GM23338 (cell line): ENCODE results near the gene CCDC80. TPM values are rescaled to one million over a fixed set of nuclear protein-coding genes. Genes with fewer than 3 reads are reported as not detected.

Source experiments
- ATAC-seq: fragments of 200-7000 bp; cut with Tn5 transposase; 3 replicates; pipeline ENCODE4 v1.9.1; 2020
- DNase-seq: peaks from one replicate; pipeline ENCODE4 v3.0.0-alpha.2; 2015; ENCODE audit warnings: low spot score
- H2AFZ ChIP-seq: fragments of 200-600 bp; sonication (generic); 2 replicates; pipeline ENCODE4 v1.8.0; 2016; ENCODE audit warnings: antibody characterized with exemption, mild to moderate bottlenecking, moderate library complexity
- H3F3A ChIP-seq: fragments of 200-600 bp; sonication (generic); replicated peaks from 2 replicates; pipeline ENCODE4 v1.8.0; 2017; ENCODE audit warnings: antibody characterized with exemption, mixed run types, low read depth
- H3K27ac ChIP-seq: fragments of 200-600 bp; sonication (generic); 2 replicates; pipeline ENCODE4 v1.6.1; 2016; ENCODE audit warnings: low read depth
- H3K27me3 ChIP-seq: fragments of 200-600 bp; sonication (generic); 2 replicates; pipeline ENCODE4 v1.8.0; 2016; ENCODE audit warnings: mild to moderate bottlenecking, mixed run types, moderate library complexity; ENCODE audit not compliant: insufficient read depth
- H3K36me3 ChIP-seq: fragments of 200-600 bp; sonication (generic); 2 replicates; pipeline ENCODE4 v1.8.0; 2016; ENCODE audit warnings: mild to moderate bottlenecking; ENCODE audit not compliant: insufficient read depth
- H3K4me1 ChIP-seq: fragments of 200-600 bp; sonication (generic); 2 replicates; pipeline ENCODE4 v1.8.0; 2016; ENCODE audit warnings: mild to moderate bottlenecking, moderate library complexity; ENCODE audit not compliant: insufficient read depth
- H3K4me2 ChIP-seq: fragments of 200-600 bp; sonication (generic); 2 replicates; pipeline ENCODE4 v1.7.1; 2017; ENCODE audit warnings: mixed run types
- H3K4me3 ChIP-seq: fragments of 200-600 bp; sonication (generic); 2 replicates; pipeline ENCODE4 v1.6.1; 2016; ENCODE audit warnings: mixed run types
- H3K79me2 ChIP-seq: fragments of 200-600 bp; sonication (generic); replicated peaks from 2 replicates; pipeline ENCODE4 v1.8.0; 2017; ENCODE audit warnings: mild to moderate bottlenecking; ENCODE audit not compliant: insufficient read depth
- H3K9me2 ChIP-seq: fragments of 200-600 bp; sonication (generic); 2 replicates; pipeline ENCODE4 v1.8.0; 2017; ENCODE audit not compliant: insufficient read depth
- H4K20me1 ChIP-seq: fragments of 200-600 bp; sonication (generic); replicated peaks from 2 replicates; pipeline ENCODE4 v1.8.0; 2017; ENCODE audit warnings: mild to moderate bottlenecking; ENCODE audit not compliant: insufficient read depth
- H3K27ac Mint-ChIP-seq: 2 replicates; pipeline ENCODE4 v1.8.0; 2020; ENCODE audit warnings: inconsistent platforms, mild to moderate bottlenecking, moderate library complexity, mixed read lengths
- H3K27me3 Mint-ChIP-seq: 3 replicates; pipeline ENCODE4 v1.8.0; 2022; ENCODE audit warnings: low read depth, mild to moderate bottlenecking, moderate library complexity, mixed read lengths, inconsistent platforms; ENCODE audit not compliant: insufficient read depth, poor library complexity
- H3K36me3 Mint-ChIP-seq: 3 replicates; pipeline ENCODE4 v1.8.0; 2021; ENCODE audit warnings: low read depth, mild to moderate bottlenecking, inconsistent platforms, moderate library complexity, mixed read lengths
- H3K4me1 Mint-ChIP-seq: 3 replicates; pipeline ENCODE4 v1.8.0; 2020; ENCODE audit warnings: mild to moderate bottlenecking, inconsistent platforms, mixed read lengths
- H3K4me3 Mint-ChIP-seq: 3 replicates; pipeline ENCODE4 v1.8.0; 2021; ENCODE audit warnings: moderate library complexity, mild to moderate bottlenecking, inconsistent platforms, mixed read lengths
- H3K9me3 Mint-ChIP-seq: 3 replicates; pipeline ENCODE4 v1.8.0; 2020; ENCODE audit warnings: moderate library complexity, mild to moderate bottlenecking, inconsistent platforms, mixed read lengths
- CREB1 ChIP-seq: fragments of 250-450 bp; sonication (Bioruptor Pico); IDR thresholded peaks from 2 replicates; pipeline ENCODE4 v1.5.0; 2020; ENCODE audit warnings: low read depth, mild to moderate bottlenecking, moderate library complexity
- EZH2phosphoT487 ChIP-seq: fragments of 200-600 bp; sonication (generic); IDR thresholded peaks from one replicate; pipeline ENCODE4 v1.8.1; 2018; ENCODE audit warnings: antibody characterized with exemption; ENCODE audit not compliant: unreplicated experiment
- JUNB ChIP-seq: IDR thresholded peaks from one replicate; pipeline ENCODE4 v1.6.1; 2016; ENCODE audit warnings: antibody characterized with exemption; ENCODE audit not compliant: unreplicated experiment
- NANOG ChIP-seq: IDR thresholded peaks from 2 replicates; pipeline ENCODE4 v1.6.1; 2016; ENCODE audit warnings: antibody characterized with exemption, borderline replicate concordance
- POLR2AphosphoS5 ChIP-seq: IDR thresholded peaks from 2 replicates; pipeline ENCODE4 v1.6.1; 2016; ENCODE audit warnings: antibody characterized with exemption, low read depth
- STAT1 ChIP-seq: IDR thresholded peaks from one replicate; pipeline ENCODE4 v1.6.1; 2016; ENCODE audit warnings: antibody characterized with exemption; ENCODE audit not compliant: unreplicated experiment
- ZNF114 ChIP-seq: fragments of 250-450 bp; sonication (Bioruptor Pico); IDR thresholded peaks from 2 replicates; pipeline ENCODE4 v1.5.0; 2020; ENCODE audit warnings: mild to moderate bottlenecking, moderate library complexity
- ZNF331 ChIP-seq: fragments of 250-450 bp; sonication (Bioruptor Pico); IDR thresholded peaks from 2 replicates; pipeline ENCODE4 v1.5.0; 2020; ENCODE audit warnings: low read depth, mild to moderate bottlenecking, moderate library complexity
- polyA plus RNA-seq: library from polyadenylated mRNA; unstranded; fragments of >200 nt; fragmentation: Nextera tagmentation; extraction: Ambion mirVana; gene quantifications from 2 replicates; pipeline ENCODE4 v1.2.1, GENCODE V29; 2016
- total RNA-seq: library from RNA; depleted of rRNA; stranded (reverse); fragments of >200 nt; shearing (Covaris generic); gene quantifications from 2 replicates; pipeline ENCODE4 v1.2.3, GENCODE V29; 2014
- TF ChIP-seq, protein P1 (sequence below), 2 experiments: fragments of 200-600 bp in 1 of 2; sonication (generic) in 1 of 2; conservative IDR thresholded peaks; 2 replicates each; pipeline versions ENCODE4 v1.5.1 to v1.6.1; 2016 to 2017; ENCODE audit warnings: antibody characterized with exemption in 2 of 2, low read depth in 2 of 2, mild to moderate bottlenecking in 2 of 2, moderate library complexity in 1 of 2
- TF ChIP-seq, protein P2 (sequence below): IDR thresholded peaks from 2 replicates; pipeline ENCODE4 v1.6.1; 2016; ENCODE audit warnings: antibody characterized with exemption

The CCDC80 gene
- total and polyA plus RNA-seq, 2 experiments from 2014 or later, result 5.4 to 6.7 TPM

DNA sequence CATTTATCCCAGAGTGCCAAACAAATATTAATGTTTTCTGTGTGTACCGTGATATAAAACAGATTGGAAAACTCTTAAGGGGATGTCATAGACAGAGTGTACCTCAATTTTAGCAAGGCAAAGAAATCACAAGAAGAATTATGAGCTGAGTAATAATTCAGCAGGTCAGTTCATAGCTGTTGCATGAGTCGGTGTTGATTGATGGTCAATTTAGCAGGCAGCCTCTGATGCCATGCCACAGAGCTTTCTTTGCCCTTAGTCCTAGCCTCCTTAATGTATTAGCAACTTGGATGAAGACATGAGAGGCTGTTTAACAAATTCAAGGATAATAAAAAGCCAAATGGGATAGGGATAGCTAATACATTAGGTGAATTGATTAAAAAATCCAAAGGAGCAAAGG is 72.3 kb downstream of the CCDC80 start:
- H3K27me3 ChIP-seq, result no peaks in the 10 kb centered on the region
- H3K4me2 ChIP-seq, result no peak overlapping the region
- H3K4me1 ChIP-seq, result peaks cover 15% of the 10 kb centered on the region
- H3K27ac ChIP-seq, result no peak overlapping the region
- no peak for ATAC-seq
- H3K27me3 Mint-ChIP-seq, result no peaks in the 10 kb centered on the region
- H3K9me3 Mint-ChIP-seq, result no peaks in the 10 kb centered on the region
- H3K36me3 ChIP-seq, result peaks cover 12% of the 10 kb centered on the region; the same call in 1 of the 2 replicates
- no peak for DNase-seq
- no peak overlapping the region for H3K4me3 Mint-ChIP-seq
- no peak overlapping the region for H3K27ac Mint-ChIP-seq
- H3K36me3 Mint-ChIP-seq, result peaks cover 34% of the 10 kb centered on the region
- no peak overlapping the region for H3K4me3 ChIP-seq
- H3K4me1 Mint-ChIP-seq, result peaks cover 13% of the 10 kb centered on the region; the same call in 2 of the 3 replicates
- H3F3A ChIP-seq, result peaks cover 4% of the 10 kb centered on the region; the same call in 1 of the 2 replicates
- H3K79me2 ChIP-seq, result 0 out of 2 replicates have a peak, but pooled peaks cover 8% of the 10 kb centered on the region
- TF ChIP-seq POLR2AphosphoS5 (no peak), CREB1 (CRISPR knock-in tag) (no peak), ZNF331 (CRISPR knock-in tag) (no peak), NANOG (no peak)
- TF ChIP-seq, protein P1, sequence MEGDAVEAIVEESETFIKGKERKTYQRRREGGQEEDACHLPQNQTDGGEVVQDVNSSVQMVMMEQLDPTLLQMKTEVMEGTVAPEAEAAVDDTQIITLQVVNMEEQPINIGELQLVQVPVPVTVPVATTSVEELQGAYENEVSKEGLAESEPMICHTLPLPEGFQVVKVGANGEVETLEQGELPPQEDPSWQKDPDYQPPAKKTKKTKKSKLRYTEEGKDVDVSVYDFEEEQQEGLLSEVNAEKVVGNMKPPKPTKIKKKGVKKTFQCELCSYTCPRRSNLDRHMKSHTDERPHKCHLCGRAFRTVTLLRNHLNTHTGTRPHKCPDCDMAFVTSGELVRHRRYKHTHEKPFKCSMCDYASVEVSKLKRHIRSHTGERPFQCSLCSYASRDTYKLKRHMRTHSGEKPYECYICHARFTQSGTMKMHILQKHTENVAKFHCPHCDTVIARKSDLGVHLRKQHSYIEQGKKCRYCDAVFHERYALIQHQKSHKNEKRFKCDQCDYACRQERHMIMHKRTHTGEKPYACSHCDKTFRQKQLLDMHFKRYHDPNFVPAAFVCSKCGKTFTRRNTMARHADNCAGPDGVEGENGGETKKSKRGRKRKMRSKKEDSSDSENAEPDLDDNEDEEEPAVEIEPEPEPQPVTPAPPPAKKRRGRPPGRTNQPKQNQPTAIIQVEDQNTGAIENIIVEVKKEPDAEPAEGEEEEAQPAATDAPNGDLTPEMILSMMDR (conservative IDR thresholded peaks at IDR 0.05; ENCODE audit: low read depth in 2 of 2), result no peak
- no peaks in the 10 kb centered on the region for H3K9me2 ChIP-seq
- no peaks in the 10 kb centered on the region for H4K20me1 ChIP-seq
- H2AFZ ChIP-seq, result no peak overlapping the region

DNA sequence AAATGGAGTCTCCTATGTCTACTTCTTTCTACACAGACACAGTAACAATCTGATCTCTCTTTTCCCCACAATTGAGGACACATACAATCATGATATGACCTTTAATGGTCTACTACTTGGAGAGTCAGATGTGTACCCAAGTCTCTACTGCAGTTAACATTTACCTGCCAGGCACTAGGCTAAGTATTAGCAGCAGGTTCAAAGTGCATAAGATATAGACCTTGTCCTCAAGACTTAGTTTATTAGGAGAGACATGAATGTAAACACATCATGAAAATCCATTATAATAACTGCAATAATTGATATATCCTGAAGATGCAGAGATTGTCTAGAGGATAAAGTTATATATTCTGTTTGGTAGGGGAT is 76.0 kb downstream of the CCDC80 start:
- Mint-ChIP-seq H3K9me3 (no peaks in the 10 kb centered on the region), H3K4me3 (no peak overlapping the region), H3K36me3 (peaks cover 12% of the 10 kb centered on the region), H3K4me1 (peaks cover 23% of the 10 kb centered on the region), H3K27me3 (peaks cover 7% of the 10 kb centered on the region), H3K27ac (no peak overlapping the region)
- Histone ChIP-seq H3K4me3 (peak overlapping the region; percentile 25), H3K4me1 (peaks cover 29% of the 10 kb centered on the region), H3F3A (peaks cover 4% of the 10 kb centered on the region; the same call in 1 of the 2 replicates), H3K79me2 (peaks cover 26% of the 10 kb centered on the region), H2AFZ (no peak overlapping the region), H3K36me3 (no peaks in the 10 kb centered on the region), H3K4me2 (peak overlapping the region; percentile 88), H4K20me1 (no peaks in the 10 kb centered on the region), H3K9me2 (no peaks in the 10 kb centered on the region), H3K27ac (peak overlapping the region; percentile 91), H3K27me3 (no peaks in the 10 kb centered on the region)
- no peak for DNase-seq
- no peak for TF ChIP-seq ZNF114 (CRISPR knock-in tag)
- TF ChIP-seq STAT1, result no peak
- no peak for TF ChIP-seq EZH2phosphoT487
- TF ChIP-seq POLR2AphosphoS5, result no peak
- no peak for TF ChIP-seq JUNB
- TF ChIP-seq, protein P2, sequence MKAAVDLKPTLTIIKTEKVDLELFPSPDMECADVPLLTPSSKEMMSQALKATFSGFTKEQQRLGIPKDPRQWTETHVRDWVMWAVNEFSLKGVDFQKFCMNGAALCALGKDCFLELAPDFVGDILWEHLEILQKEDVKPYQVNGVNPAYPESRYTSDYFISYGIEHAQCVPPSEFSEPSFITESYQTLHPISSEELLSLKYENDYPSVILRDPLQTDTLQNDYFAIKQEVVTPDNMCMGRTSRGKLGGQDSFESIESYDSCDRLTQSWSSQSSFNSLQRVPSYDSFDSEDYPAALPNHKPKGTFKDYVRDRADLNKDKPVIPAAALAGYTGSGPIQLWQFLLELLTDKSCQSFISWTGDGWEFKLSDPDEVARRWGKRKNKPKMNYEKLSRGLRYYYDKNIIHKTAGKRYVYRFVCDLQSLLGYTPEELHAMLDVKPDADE, result no peak
- no peak for ATAC-seq
